Esophagus mucosa (tissue), 1 donor: Measurements from ENCODE around the gene CBX4. TPM values are rescaled to one million over a fixed set of nuclear protein-coding genes. Genes with fewer than 3 reads are reported as not detected.

Source experiments
- ATAC-seq: fragments of 200-7000 bp; cut with Tn5 transposase; one replicate; pipeline ENCODE4 v1.9.1; 2020
- total RNA-seq: library from RNA; stranded (reverse); gene quantifications from one replicate; pipeline ENCODE4 v1.2.4, GENCODE V29; 2023
- donor health status: DM: yes; HTN: yes; CAD: no.

Gene CBX4
- total RNA-seq, 1 donor from 2014 or later, result 25.2 TPM

DNA sequence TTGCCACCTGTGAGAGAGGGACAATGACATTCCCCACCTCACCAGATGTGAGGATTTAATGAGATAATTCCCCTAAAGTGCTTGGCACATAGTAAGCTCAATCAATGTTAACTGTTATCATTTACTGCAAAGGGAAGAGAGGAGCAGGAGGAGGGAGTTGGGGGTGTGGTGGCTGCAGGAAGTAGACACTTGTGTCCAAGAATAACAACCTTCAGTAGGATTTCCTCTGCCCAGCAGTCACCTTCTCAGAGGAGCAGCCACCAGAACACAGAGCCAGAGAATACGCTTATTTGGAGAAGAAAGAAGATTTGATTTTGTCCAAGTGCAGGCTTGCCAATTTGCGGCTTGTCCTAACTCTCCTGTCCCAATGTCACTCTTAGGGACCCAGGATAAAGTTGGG lies 10.2 kb downstream of the CBX4 start:
- no peak for ATAC-seq

DNA sequence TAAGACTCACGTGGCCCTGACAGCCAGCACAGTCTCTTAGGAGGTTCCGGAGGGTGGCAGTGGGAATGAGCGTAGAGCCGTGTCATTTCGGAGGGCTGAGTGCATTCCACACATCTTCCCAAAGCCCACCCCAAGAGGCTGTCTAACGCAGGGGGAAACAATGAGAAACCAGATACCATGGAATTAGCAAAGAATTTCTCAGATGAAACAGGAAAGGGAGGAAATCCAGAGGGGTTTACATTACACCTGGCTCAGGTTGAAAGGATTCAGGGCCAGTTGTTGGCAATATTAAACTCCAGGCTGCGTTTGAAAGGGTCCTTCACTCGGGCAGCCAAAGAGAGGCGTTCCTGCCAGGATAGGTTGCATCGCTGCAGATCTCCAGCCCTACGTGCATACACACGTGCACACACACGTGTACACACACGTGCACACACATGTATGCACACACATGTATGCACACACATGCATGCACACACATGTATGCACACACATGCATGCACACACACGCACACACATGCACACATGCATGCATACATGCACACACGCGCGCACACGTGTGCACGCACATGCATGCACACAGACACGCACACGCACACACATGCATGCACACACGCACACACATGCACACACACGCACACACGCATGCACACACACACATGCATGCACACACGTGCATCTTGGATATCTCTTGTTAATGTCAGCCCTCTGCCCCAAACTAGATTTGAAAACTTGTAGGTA lies 12.2 kb downstream of the CBX4 start:
- no peak for ATAC-seq

DNA sequence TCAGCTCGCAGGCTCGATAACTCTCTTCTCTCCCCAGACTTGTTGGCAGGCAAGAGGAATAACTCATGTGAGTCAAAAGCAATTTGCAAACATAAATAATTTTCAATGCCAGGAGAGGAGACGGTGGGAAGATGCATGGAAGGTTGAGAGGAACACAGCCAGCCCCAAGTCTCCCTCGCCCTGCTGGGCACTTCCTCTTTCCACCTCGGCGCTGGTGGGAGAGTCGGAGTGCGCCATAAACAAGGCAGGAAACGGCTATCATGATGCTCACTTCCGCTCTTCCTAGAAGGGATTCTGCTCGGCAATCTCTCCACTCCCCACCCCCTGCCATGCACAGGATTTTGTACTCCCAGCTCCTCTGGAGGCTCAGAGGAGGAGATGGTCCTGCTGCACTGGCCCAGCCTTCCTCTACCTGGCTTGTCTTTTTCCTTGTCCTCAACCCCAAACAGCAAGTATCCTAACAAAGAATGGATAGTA lies 13.0 kb downstream of the CBX4 start:
- no peak for ATAC-seq

DNA sequence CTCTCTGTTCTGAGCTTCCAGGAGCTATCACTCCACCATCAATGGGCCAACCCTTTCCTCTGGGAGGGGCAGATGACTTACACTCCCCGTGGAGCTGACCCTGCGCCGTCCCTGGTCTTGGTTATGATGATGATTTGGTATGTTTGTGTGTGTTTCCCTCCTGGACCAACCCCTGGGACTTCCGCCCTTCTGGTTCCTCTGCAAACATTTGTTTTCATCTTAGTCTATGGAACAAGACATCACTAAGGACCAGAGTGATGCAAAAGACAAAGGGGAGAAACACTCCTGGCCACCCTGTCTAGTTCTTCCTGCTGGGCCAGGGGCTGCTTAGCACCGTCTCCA lies 13.7 kb downstream of the CBX4 start:
- ATAC-seq, result no peak

DNA sequence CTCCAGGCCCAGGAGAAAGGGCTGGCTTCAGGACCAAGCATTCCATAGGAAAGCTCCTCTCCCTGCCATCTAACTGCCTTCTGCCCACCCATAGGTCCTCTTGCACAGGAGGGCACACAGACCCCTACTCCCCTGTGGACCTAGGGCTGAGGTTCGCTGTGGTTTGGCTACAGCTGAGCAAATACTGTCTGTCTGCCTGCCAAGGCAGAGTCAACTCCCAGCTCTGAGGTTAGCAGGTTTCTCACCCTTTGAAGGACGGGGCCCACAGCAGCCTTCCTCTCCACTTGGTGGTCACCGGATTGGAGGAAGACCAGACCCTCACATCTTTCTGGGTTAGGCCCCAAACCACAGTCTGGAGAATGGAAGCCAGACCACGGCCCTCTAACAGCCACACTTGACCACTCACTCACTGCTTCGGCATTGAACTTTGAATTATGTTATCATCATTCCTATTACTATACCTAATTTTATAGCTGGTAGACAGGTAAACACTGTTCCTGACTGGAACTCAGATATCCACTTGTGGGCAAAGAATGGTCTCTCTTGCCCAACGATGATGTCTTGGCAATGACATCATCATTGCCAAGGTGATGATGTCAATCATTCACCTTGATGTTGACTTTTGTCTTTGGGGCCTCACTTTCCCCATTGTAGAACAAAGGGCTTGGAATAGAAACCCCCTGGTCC lies 14.2 kb downstream of the CBX4 start:
- no peak for ATAC-seq

DNA sequence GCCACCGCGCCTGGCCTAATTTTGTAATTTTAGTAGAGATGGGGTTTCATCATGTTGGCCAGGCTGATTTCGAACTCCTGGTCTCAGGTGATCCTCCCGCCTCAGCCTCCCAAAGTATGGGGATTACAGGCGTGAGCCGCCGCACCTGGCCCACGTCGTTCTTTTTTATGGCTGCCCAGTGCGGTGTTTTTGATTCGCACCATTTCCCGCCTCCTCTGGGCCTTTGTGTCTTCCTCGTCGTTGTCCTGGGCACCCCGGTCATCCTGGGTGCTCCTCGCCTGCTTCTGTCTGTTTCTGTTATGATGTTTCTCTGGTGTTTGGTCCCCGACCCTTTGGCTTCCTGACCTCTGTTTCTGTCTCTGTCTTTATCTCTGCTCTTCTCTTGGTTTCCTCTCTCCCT lies 15.0 kb downstream of the CBX4 start:
- no peak for ATAC-seq

DNA sequence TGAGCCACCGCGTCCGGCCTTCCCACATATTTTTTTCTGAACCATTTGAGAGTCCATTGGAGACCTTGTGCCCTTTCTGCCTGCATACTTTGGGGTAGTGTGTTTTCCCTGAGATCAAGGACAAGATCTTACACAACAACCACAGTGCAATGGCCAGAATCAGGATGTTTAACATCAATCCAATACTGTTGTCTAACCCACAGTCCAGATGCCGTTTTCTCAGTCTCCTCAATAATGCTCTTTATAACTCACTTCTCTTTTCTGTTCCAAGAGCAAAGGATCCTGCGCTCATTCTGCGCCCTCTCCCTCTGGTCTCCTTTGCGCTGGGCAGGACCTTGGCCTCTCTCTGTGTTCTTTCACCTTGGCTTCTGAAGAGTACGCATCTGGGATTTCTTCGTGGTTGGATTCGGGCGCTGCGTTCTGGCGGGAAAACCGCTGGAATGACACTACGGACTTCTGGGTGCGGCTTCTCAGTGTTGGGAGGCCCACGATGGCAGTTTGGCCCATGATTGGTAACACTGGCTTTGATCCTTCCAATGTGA lies 16.6 kb downstream of the CBX4 start:
- ATAC-seq, result no peak

DNA sequence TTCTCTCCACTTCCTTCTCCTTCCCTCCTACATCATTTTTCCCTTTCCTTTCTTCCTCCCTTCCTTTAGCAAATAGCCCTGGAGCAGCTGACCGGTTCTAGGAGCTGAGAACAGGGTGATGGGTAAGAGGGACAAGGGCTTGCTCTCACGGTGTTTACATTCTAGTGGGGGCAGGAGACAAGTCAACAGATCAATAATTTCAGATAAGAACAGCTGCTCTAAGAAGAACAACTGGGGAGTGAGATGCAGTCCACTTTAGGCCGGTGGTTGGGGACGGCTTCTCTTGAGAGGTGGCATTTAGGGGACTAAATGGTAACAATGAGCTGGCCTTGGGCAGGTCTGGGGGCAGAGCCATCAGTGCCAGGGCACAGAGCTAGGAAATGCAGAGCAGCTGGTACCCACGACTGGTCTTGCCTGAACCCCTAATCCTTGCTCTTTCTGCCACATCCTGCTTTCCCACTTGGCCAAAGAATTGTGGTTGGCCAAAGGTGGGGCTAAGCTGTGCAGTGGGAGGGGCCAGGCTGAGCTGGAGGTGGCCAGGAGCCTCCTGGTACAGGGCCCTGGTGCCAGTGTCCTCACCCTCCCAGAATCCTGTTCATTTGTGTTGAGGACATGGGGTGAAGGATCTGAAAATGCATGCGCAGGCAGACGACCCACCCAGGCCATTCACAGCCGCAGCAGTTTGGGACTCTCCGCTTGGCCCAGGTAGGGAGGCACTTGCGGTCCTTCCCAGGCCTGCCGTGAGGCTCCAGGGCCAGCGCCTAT lies 17.7 kb downstream of the CBX4 start:
- ATAC-seq, result no peak

DNA sequence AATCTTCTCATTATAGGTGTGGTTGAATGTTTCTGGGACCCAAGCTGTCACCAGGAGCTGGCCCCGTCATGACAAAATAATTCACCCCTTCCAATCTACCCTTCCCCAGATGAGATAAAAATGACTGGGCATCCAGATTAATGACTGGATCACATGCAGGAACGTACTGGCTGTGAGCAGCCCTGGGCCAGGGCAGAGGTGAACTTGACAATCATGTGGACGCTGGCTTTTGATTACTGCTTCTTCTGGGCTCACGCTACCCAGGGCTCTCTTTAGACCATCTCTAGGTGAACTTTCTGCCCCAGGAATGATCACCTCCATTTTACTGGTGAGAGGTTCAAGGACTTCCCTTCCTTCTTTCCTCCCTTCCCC lies 18.3 kb downstream of the CBX4 start:
- ATAC-seq, result no peak

DNA sequence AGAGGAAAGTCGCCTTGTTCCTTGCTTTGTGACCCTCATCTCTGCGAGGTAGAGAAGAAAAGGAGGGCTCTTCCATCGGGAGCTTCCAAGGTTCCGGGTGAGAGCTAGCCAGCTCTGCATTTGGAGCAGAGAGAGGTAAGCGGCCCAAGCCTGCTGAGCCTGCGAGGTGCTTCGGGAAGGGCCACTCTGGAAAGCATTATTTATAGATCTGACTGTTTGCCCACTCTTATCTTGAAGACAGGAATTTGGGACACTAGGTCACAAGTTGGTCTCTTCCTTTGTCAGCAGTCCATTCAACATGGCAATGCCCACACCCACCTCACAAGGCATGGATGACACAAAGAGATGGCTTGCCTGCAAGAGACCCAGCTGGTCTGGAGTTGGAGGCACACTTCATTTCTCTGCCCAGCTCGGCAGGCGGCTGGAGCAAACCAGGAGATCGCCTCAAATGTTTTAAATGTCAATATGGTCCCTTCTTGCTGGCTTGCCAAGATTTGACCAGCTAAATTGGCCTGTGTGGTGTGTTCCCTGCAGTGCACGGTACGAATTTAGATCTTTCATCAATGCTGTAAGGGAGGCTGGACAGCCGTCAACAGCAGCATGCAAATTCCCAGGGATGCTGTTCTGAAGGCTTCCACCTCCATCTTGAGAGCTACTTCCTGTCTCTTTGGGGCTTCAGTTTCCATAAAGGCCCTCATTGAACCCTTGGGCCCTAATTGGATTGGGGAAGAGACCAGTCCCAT lies 19.5 kb downstream of the CBX4 start:
- no peak for ATAC-seq

DNA sequence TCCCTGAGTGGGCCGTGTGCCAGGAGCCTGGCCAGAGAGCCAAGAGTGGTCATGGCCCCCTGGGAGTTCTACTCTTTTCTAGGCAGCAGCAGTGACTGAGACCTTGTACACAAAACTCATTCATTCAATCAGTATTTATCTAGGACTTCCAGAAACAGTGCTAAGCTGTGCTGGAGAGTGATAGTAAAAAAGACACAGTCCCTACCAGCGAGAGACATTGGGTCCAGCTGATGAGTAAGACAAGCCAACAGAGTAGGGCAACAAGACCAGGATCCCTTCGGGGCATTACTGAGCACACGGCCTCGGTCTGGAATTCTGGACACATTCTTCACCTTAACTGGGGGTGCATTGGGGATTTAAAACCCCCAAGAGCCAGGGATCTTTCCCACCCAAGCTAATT lies 20.2 kb downstream of the CBX4 start:
- no peak for ATAC-seq

DNA sequence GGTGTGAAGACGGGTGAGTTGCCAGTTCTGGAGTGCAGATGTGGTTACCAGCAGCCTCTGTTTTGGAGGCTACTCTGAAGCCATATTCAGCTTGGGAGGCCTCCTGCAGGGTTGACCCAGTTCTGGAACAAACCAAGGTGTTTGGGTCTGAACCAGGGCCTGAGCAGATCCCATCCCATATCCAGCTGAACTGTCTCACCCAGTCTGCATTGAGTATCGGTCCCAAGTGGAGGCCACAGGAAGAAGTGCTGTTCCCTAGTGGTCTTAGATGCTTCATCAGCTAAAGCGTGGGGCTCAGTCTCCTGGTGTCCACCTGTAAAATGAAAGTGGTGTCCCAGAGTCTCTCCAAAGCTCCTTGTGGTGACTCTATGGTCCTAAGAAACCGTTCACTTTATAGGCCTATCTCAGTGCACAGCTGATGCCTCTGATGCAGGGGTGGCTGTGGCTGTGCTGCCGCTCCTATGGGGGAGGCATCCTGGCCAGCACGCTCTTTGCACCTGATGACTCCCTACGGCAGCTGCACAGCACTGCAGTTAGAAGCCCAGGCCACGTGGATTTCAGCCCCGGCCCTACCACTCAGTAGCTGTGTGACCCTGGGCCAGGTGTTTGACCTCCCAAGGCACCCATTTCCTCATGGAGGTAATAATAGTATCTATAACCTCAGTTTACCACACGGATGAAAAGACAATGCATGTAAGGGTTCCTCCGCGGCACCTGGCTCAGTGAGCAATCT lies 21.0 kb downstream of the CBX4 start:
- no peak for ATAC-seq

DNA sequence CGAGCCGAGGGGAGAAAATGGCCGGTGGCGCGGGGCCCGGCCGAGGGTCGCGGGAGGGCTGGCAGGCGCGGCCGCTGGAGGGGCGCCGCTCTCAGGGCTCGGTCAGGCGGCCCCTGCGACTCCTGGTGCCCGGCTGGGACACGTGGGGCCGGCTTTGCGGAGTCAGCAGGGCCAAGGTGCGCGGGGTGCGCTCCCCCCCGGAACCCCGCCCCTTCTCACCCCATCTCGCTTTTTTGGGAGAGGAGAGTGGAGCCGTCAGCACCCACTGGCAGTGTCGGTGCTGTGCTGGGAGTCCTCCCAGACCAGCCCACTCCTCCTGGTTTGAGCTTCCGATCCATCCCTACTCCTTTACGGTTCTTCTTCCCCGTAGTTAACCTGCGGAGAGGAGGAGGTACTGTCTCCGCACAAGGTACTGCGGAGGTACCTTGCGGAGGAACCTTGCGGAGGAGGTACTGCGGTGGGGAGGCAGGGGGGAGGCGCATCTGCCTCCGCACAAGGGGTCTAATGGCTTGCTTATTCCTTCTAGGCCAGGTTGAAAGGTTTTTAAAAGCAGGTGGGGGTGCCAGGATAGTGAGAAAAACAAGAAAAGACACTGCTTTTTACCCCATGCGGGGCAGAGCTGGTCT lies 23.3 kb downstream of the CBX4 start:
- no peak for ATAC-seq

DNA sequence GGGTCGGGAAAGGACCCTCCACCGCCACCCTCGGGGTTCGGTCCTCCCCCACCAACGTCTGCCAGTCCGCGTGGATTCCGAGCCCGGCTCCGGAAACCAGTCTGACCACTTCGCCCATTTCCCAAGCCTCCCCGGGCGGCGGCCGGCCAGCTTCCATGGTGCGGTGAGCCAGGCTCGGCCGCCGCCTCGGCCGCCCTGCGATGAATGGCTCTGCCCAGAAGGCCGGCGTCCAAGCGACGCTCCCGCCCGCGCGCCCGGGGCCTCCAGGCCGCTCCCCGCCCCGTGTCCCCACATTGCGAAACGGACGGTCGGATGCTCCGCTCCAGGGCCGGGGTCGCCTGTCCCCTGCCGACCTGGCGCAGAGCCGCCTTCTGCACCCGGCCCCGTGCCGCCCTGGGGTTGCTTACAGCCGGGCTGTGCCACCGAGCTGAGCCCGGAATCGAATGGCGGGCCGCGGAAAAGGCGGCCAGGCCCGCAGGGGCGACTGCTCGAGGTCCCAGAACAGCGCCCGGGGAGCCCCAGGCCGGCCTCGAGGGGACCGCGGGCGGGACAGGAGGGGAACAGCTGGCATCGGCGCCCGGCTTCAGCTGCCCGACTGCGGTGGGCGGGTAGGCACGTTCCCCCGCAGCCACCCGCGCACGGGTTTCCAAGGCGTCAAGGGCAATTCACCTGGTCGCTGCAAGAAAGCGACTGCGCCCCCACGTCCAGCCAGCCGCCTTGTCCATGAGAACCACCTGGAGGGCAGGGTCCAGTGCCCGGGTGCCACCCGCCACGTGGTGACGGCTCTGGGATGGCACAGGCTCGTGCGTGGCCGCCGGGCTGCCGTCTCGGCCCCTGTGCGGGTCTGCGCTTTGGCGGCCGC lies 24.0 kb downstream of the CBX4 start:
- peak; percentile 40 for ATAC-seq

DNA sequence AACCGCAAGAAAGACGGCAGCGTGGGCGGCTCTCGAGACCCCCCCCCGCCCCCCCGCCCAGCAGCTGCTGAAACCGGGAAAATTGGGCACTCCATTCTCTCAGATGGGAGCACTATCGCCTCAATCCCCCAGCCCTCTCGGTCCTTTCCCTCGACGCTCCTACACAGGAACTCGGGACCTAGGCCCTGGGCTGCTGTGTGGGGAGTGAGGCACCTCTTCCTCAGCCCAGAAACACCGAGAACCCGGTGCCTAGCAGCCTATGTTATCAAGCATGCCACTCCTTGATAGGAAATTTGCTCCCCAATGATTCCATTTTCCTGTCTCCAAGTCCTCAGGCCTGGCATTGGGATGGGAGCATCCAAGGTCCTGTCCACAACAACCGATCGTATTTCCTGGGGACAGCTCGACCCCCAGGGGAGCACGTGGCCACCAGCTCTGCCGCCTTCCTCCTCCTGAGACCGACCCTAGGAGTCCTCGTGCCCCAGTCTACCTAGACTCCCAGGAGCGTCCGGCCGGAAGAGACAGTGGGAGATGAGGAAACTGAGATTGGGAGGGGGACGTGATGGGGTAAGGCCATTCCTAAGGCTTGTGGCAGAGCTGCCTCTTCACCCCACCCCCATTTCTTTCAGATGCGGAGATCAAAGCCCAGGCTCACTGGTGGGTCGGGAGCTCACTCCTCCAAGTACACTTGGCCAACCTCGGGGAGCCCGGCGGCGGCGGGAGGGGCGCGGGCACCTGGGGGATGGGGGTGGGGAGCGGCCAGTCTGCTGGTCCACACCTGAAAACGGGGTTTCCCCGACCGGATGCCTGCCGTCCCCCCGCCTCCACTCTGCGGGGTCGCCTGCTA lies 24.9 kb downstream of the CBX4 start:
- ATAC-seq, result no peak

DNA sequence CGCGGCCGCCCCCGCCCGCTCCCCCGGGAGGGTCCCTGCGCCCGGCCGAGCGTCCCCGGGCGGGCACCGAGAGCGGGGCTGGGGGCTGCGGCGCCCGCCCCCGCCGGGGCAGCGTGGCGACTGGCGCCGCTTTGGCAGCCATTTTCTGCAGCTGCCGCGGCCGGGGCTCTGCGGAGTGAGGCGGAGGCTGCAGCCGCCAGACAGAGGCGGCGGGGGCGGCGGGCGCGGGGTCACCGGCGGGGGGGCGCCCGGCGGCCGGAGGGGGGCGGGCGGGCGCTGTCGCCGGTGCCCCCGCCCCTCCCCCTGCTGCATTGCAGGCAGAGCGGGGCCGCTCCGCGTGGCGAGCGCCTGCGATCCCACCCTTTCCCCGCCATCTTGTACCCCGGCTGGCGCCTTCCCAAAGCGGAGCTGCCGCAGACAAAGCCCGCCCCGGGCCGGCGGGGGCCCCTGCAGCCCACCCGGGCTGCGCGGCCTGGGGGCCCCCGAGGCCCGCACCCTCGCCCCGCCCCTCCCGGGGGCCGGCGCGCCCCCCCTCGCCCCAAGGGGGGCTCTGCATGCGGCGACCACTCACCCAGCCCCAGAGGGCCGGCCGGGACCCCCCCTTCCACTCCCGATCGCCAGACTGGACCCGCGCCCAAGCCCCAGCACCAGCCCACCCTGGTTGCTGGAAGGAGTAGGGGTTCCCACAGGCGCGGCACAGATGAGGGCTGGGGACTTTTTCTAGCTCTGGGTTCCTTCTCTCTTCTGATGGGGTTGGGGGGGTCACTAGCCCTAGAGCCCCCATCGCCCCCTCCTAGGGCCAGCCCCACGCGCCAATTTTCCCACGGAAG lies 25.7 kb downstream of the CBX4 start:
- ATAC-seq, result no peak

DNA sequence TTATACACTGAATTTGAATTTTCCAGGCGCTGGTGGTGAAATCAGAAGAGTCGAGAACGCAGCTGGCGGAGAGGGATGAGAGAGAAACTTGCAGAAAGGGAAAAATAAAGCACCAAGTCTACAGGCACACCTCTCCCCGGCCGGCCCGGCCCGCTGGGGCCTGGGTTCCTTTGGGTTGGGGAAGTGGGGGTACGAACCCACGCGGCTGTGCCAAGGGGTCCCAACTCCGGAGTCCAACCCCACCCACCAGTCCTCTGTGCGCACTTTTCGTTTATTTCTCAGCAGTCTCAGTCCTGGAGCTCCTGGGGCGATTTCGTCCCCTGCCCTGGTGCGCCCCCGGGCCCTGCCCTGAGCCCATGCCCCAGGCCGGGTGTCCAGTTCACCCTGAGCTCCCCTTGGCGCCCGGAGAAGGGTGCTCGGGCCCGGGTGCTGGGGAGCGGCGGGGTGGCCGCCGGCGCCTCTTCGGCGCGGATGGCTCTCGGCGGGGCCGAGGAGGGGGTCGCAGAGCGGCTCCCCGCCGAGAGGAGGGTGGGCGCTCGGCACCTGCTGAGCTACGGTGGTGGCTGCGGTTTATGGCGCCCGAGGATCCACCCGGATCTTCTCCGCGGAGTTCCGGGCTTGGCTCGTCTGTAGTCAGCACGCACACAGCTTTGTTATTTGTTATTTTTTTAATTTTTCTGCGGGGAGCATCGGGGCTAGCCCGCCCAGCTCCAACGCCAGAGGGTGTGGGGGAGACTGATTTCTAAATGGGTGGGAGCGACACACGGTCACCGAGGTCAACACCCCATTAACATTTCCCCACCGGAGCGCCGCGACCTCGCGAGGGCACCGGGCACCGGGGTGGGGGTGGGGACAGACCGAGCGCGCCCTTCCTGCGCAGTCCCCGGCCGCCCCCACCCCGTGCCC lies 26.6 kb downstream of the CBX4 start:
- ATAC-seq, result no peak
